Stimulated activated memory B cell treated with anti-CD40 and anti-IgM and Interleukin-4, amounts not matched to agents 10 μg/mL and 1 μg/mL and 100 μg/mL, for 72 hours (primary cell): Measurements from ENCODE around the gene A3GALT2.
A peak's percentile ranks its signal among the peaks of the same experiment; 100 is the strongest.

Experiments
- ATAC-seq: fragments of 150-1000 bp; cut with Tn5 transposase; 2 replicates; pipeline ENCODE4 v1.10.0; 2021
- H3K27ac Mint-ChIP-seq: one replicate; pipeline ENCODE4 v1.8.0; 2022; ENCODE audit warnings: mild to moderate bottlenecking, mixed read lengths
- H3K27me3 Mint-ChIP-seq: one replicate; pipeline ENCODE4 v1.8.0; 2022; ENCODE audit warnings: mixed read lengths
- H3K36me3 Mint-ChIP-seq: one replicate; pipeline ENCODE4 v1.8.0; 2022; ENCODE audit warnings: mixed read lengths
- H3K4me1 Mint-ChIP-seq: one replicate; pipeline ENCODE4 v1.8.0; 2022; ENCODE audit warnings: mixed read lengths
- H3K4me3 Mint-ChIP-seq: one replicate; pipeline ENCODE4 v1.8.0; 2022; ENCODE audit warnings: mild to moderate bottlenecking, moderate library complexity, mixed read lengths
- H3K9me3 Mint-ChIP-seq: one replicate; pipeline ENCODE4 v1.8.0; 2022; ENCODE audit warnings: mixed read lengths

Gene A3GALT2

GRCh38 chr1:33286451-33287185 lies 34.3 kb downstream of the A3GALT2 start:
- H3K4me3 Mint-ChIP-seq, result no peak overlapping the region
- H3K27me3 Mint-ChIP-seq, result no peaks in the 10 kb centered on the region
- no peak for ATAC-seq
- no peak overlapping the region for H3K27ac Mint-ChIP-seq
- peaks cover 3% of the 10 kb centered on the region for H3K9me3 Mint-ChIP-seq
- no peaks in the 10 kb centered on the region for H3K4me1 Mint-ChIP-seq
- H3K36me3 Mint-ChIP-seq, result peaks cover 53% of the 10 kb centered on the region

GRCh38 chr1:33284049-33284448 lies 36.8 kb downstream of the A3GALT2 start:
- no peaks in the 10 kb centered on the region for H3K9me3 Mint-ChIP-seq
- ATAC-seq, result no peak
- H3K4me3 Mint-ChIP-seq, result no peak overlapping the region
- no peaks in the 10 kb centered on the region for H3K4me1 Mint-ChIP-seq
- peaks cover 56% of the 10 kb centered on the region for H3K36me3 Mint-ChIP-seq
- H3K27ac Mint-ChIP-seq, result no peak overlapping the region
- no peaks in the 10 kb centered on the region for H3K27me3 Mint-ChIP-seq

GRCh38 chr1:33282791-33283190 lies 38.1 kb downstream of the A3GALT2 start:
- H3K36me3 Mint-ChIP-seq, result peaks cover 45% of the 10 kb centered on the region
- H3K27me3 Mint-ChIP-seq, result no peaks in the 10 kb centered on the region
- H3K4me1 Mint-ChIP-seq, result no peaks in the 10 kb centered on the region
- H3K4me3 Mint-ChIP-seq, result no peak overlapping the region
- H3K27ac Mint-ChIP-seq, result no peak overlapping the region
- H3K9me3 Mint-ChIP-seq, result no peaks in the 10 kb centered on the region
- no peak for ATAC-seq

- H3K36me3 Mint-ChIP-seq, result peaks cover 51% of the 10 kb centered on the region
- no peaks in the 10 kb centered on the region for H3K27me3 Mint-ChIP-seq
- H3K4me3 Mint-ChIP-seq, result no peak overlapping the region
- H3K9me3 Mint-ChIP-seq, result no peaks in the 10 kb centered on the region
- no peaks in the 10 kb centered on the region for H3K4me1 Mint-ChIP-seq
- ATAC-seq, result no peak
- H3K27ac Mint-ChIP-seq, result no peak overlapping the region
Measured at GRCh38 chr1:33281554-33282303, 39.2 kb downstream of the A3GALT2 start.

GRCh38 chr1:33280091-33280661 lies 40.7 kb downstream of the A3GALT2 start:
- no peaks in the 10 kb centered on the region for H3K9me3 Mint-ChIP-seq
- H3K4me1 Mint-ChIP-seq, result no peaks in the 10 kb centered on the region
- no peak overlapping the region for H3K27ac Mint-ChIP-seq
- peaks cover 51% of the 10 kb centered on the region for H3K36me3 Mint-ChIP-seq
- H3K4me3 Mint-ChIP-seq, result no peak overlapping the region
- ATAC-seq, result no peak
- no peaks in the 10 kb centered on the region for H3K27me3 Mint-ChIP-seq

GRCh38 chr1:33277488-33278084 lies 43.3 kb downstream of the A3GALT2 start:
- peaks cover 23% of the 10 kb centered on the region for H3K4me1 Mint-ChIP-seq
- H3K4me3 Mint-ChIP-seq, result no peak overlapping the region
- H3K9me3 Mint-ChIP-seq, result no peaks in the 10 kb centered on the region
- no peak overlapping the region for H3K27ac Mint-ChIP-seq
- H3K36me3 Mint-ChIP-seq, result peaks cover 37% of the 10 kb centered on the region
- no peaks in the 10 kb centered on the region for H3K27me3 Mint-ChIP-seq
- ATAC-seq, result no peak

- Mint-ChIP-seq H3K9me3 (no peaks in the 10 kb centered on the region), H3K27ac (no peak overlapping the region), H3K4me1 (peaks cover 30% of the 10 kb centered on the region), H3K4me3 (no peak overlapping the region), H3K27me3 (no peaks in the 10 kb centered on the region), H3K36me3 (peaks cover 29% of the 10 kb centered on the region)
- no peak for ATAC-seq
Measured at GRCh38 chr1:33276573-33277298, 44.2 kb downstream of the A3GALT2 start.

- no peak for ATAC-seq
- Mint-ChIP-seq H3K27me3 (no peaks in the 10 kb centered on the region), H3K4me1 (peaks cover 38% of the 10 kb centered on the region), H3K36me3 (peaks cover 29% of the 10 kb centered on the region), H3K9me3 (no peaks in the 10 kb centered on the region), H3K27ac (no peak overlapping the region), H3K4me3 (no peak overlapping the region)
Measured at GRCh38 chr1:33275706-33276572, 45.0 kb downstream of the A3GALT2 start.

- H3K9me3 Mint-ChIP-seq, result no peaks in the 10 kb centered on the region
- peaks cover 31% of the 10 kb centered on the region for H3K36me3 Mint-ChIP-seq
- no peak overlapping the region for H3K4me3 Mint-ChIP-seq
- H3K27me3 Mint-ChIP-seq, result no peaks in the 10 kb centered on the region
- H3K27ac Mint-ChIP-seq, result no peak overlapping the region
- ATAC-seq, result no peak
- H3K4me1 Mint-ChIP-seq, result peaks cover 39% of the 10 kb centered on the region
Measured at GRCh38 chr1:33275195-33275594, 45.7 kb downstream of the A3GALT2 start.

GRCh38 chr1:33274446-33274845 lies 46.5 kb downstream of the A3GALT2 start:
- H3K36me3 Mint-ChIP-seq, result peaks cover 24% of the 10 kb centered on the region
- H3K27me3 Mint-ChIP-seq, result no peaks in the 10 kb centered on the region
- no peak overlapping the region for H3K4me3 Mint-ChIP-seq
- H3K9me3 Mint-ChIP-seq, result no peaks in the 10 kb centered on the region
- no peak overlapping the region for H3K27ac Mint-ChIP-seq
- ATAC-seq, result no peak
- peaks cover 39% of the 10 kb centered on the region for H3K4me1 Mint-ChIP-seq

- no peaks in the 10 kb centered on the region for H3K27me3 Mint-ChIP-seq
- no peaks in the 10 kb centered on the region for H3K9me3 Mint-ChIP-seq
- H3K36me3 Mint-ChIP-seq, result peaks cover 22% of the 10 kb centered on the region
- H3K27ac Mint-ChIP-seq, result no peak overlapping the region
- peaks cover 39% of the 10 kb centered on the region for H3K4me1 Mint-ChIP-seq
- ATAC-seq, result no peak
- no peak overlapping the region for H3K4me3 Mint-ChIP-seq
Measured at GRCh38 chr1:33273961-33274371, 46.9 kb downstream of the A3GALT2 start.

- Mint-ChIP-seq H3K4me3 (no peak overlapping the region), H3K27ac (peak overlapping the region; percentile 20), H3K9me3 (no peaks in the 10 kb centered on the region), H3K27me3 (no peaks in the 10 kb centered on the region), H3K4me1 (peaks cover 42% of the 10 kb centered on the region), H3K36me3 (peaks cover 24% of the 10 kb centered on the region)
- ATAC-seq, result no peak
Measured at GRCh38 chr1:33273406-33273805, 47.5 kb downstream of the A3GALT2 start.

- H3K27me3 Mint-ChIP-seq, result no peaks in the 10 kb centered on the region
- no peaks in the 10 kb centered on the region for H3K9me3 Mint-ChIP-seq
- H3K36me3 Mint-ChIP-seq, result peaks cover 29% of the 10 kb centered on the region
- H3K27ac Mint-ChIP-seq, result peak overlapping the region; percentile 20
- no peak overlapping the region for H3K4me3 Mint-ChIP-seq
- peaks cover 46% of the 10 kb centered on the region for H3K4me1 Mint-ChIP-seq
- no peak for ATAC-seq
Measured at GRCh38 chr1:33272930-33273329, 48.0 kb downstream of the A3GALT2 start.

- Mint-ChIP-seq H3K36me3 (peaks cover 27% of the 10 kb centered on the region), H3K4me1 (peaks cover 46% of the 10 kb centered on the region), H3K27ac (peak overlapping the region; percentile 20), H3K9me3 (no peaks in the 10 kb centered on the region), H3K4me3 (no peak overlapping the region), H3K27me3 (no peaks in the 10 kb centered on the region)
- no peak for ATAC-seq
Measured at GRCh38 chr1:33272509-33272908, 48.4 kb downstream of the A3GALT2 start.
